Body of pancreas (tissue), 4 donors: Measurements from ENCODE around the gene ZNF391. TPM values are rescaled to one million over a fixed set of nuclear protein-coding genes. Genes with fewer than 3 reads are reported as not detected.
"Not testable (repeated sequence)": the region's sequence is repeated elsewhere in the genome, so short reads cannot be mapped to it uniquely, and the experiment has no call there.

Experiments
- ATAC-seq: fragments of 150-250 bp; one replicate; pipeline ENCODE4 v1.9.1; 2016
- DNase-seq, 4 donors: peaks; one replicate each; pipeline ENCODE4 v3.0.0-alpha.2; 2019
- H3K27ac ChIP-seq, 4 donors: fragments of 200-600 bp; sonication (generic); 1 replicate in 3 of 4; 2 replicates in 1 of 4; pipeline versions ENCODE4 v1.5.1 to v1.6.1; 2016 to 2019; ENCODE audit warnings: mild to moderate bottlenecking in 1 of 4, mixed read lengths in 1 of 4, moderate library complexity in 1 of 4
- H3K27me3 ChIP-seq, 2 donors: fragments of 200-600 bp; sonication (generic); one replicate each; pipeline ENCODE4 v1.6.0; 2016; ENCODE audit warnings: mild to moderate bottlenecking in 1 of 2
- H3K36me3 ChIP-seq, 2 donors: fragments of 200-600 bp; sonication (generic); replicated peaks in 1 of 2; 2 replicates each; pipeline ENCODE4 v1.5.1; 2016; ENCODE audit warnings: low read depth in 2 of 2; ENCODE audit not compliant: insufficient read depth in 1 of 2
- H3K4me1 ChIP-seq: fragments of 200-600 bp; sonication (generic); one replicate; pipeline ENCODE4 v1.6.0; 2016
- H3K4me3 ChIP-seq, 2 donors: fragments of 200-600 bp; sonication (generic); 1 replicate in 1 of 2; 2 replicates in 1 of 2; pipeline ENCODE4 v1.5.1; 2016 to 2019
- H3K9me3 ChIP-seq, 3 donors: fragments of 200-600 bp; sonication (generic); 1 replicate in 2 of 3; 2 replicates in 1 of 3; pipeline ENCODE4 v1.5.1; 2016
- POLR2A ChIP-seq, 3 donors: fragments of 450-650 bp; IDR thresholded peaks; one replicate each; pipeline ENCODE4 v1.6.1; 2016; ENCODE audit warnings: antibody characterized with exemption in 3 of 3, mild to moderate bottlenecking in 2 of 3
- WGBS, 2 donors: methylation state at CpG; one replicate each; pipeline ENCODE4 v1.1.5; 2017; 5-methylcytosine and 5-hydroxymethylcytosine counted together
- intact Hi-C: fragments of 100-400 bp; cut with DNase I; formaldehyde crosslinking; loops from one replicate; pipeline ENCODE4 v1.15.1; 2023
- total RNA-seq, 2 donors: library from RNA; depleted of rRNA; stranded (reverse); fragments of >200 nt; gene quantifications; one replicate each; pipeline ENCODE4 v1.1.0, GENCODE V29; 2016
- TF ChIP-seq, protein P1 (sequence below), 7 experiments: fragments of 450-650 bp in 4 of 7; fragments of 200-600 bp in 3 of 7; sonication (generic) in 3 of 7; IDR thresholded peaks; one replicate each; pipeline ENCODE4 v1.5.1; 2016 to 2019; ENCODE audit warnings: antibody characterized with exemption in 7 of 7

Gene ZNF391
- total RNA-seq, 2 donors from 2014 or later: 0.33 to 3.1 TPM

DNA sequence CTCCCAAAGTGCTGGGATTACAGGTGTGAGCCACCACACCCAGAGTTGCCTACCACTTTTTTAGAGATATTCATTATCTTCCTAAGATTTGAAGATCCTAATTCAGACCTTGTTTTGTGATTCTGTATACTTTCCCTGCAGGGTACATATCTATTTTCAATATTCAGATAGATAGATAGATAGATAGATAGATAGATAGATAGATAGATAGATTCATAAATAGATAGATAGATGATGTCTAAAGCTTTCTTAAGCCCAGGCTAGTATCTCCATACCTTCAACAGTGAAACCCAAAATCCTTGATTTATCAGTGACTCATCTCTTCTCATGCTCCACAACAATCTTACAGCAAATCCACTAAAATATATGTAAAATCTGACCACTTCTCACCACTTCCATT is 30.8 kb downstream of the ZNF391 start:
- no peak for DNase-seq
- Histone ChIP-seq H3K27me3 (no peaks in the 10 kb centered on the region), H3K9me3 (no peaks in the 10 kb centered on the region), H3K4me1 (no peaks in the 10 kb centered on the region), H3K36me3 (no peaks in the 10 kb centered on the region), H3K27ac (no peak overlapping the region), H3K4me3 (no peak overlapping the region)
- no peak for ATAC-seq
- no peak for TF ChIP-seq POLR2A (IDR thresholded peaks at IDR 0.05)
- TF ChIP-seq, protein P1, sequence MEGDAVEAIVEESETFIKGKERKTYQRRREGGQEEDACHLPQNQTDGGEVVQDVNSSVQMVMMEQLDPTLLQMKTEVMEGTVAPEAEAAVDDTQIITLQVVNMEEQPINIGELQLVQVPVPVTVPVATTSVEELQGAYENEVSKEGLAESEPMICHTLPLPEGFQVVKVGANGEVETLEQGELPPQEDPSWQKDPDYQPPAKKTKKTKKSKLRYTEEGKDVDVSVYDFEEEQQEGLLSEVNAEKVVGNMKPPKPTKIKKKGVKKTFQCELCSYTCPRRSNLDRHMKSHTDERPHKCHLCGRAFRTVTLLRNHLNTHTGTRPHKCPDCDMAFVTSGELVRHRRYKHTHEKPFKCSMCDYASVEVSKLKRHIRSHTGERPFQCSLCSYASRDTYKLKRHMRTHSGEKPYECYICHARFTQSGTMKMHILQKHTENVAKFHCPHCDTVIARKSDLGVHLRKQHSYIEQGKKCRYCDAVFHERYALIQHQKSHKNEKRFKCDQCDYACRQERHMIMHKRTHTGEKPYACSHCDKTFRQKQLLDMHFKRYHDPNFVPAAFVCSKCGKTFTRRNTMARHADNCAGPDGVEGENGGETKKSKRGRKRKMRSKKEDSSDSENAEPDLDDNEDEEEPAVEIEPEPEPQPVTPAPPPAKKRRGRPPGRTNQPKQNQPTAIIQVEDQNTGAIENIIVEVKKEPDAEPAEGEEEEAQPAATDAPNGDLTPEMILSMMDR (IDR thresholded peaks at IDR 0.05): no peak
- intact Hi-C loops: no loop called here

DNA sequence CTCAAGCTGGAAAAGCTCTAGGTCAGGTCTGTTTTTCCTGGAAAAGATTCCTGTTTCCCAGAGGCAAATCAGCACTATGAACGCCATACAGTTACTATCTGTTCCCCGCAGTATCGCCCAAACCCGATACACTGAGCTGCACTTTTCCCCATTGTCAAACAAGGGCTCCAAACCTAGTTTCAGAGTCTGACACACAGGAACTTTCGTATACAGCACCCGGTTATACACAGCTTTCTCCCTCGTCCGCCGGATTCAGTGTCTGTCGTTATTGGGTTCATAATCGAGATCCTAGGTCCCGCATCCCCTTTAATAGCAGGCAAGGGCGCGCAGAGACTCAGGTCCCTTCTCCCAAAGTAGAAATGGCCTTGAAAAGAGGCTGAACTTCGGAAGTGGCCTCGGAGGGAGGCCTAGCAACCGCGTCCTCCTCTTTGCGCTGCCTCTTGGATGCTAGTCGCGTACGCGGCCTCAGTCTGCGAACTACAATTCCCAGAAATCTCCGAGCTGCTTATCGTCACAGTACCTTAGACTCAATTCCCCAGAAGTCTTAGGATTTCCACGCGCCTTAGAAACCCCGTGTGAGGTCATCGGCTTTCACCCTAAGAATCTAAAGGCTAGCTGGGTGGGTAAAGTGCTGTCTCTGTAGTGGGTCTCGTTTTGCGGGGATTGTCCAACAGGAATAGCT is 34.2 kb downstream of the ZNF391 start:
- Histone ChIP-seq H3K27ac (no peak overlapping the region), H3K4me3 (no peak overlapping the region), H3K27me3 (no peaks in the 10 kb centered on the region), H3K36me3 (no peaks in the 10 kb centered on the region), H3K4me1 (no peaks in the 10 kb centered on the region), H3K9me3 (no peaks in the 10 kb centered on the region)
- intact Hi-C loops: no loop called here
- no peak for TF ChIP-seq POLR2A (IDR thresholded peaks at IDR 0.05)
- ATAC-seq (no peak), DNase-seq (no peak)
- 49 to 63% methylated on average over 29 to 32 of the region's 32 CpGs for WGBS, 2 donors

DNA sequence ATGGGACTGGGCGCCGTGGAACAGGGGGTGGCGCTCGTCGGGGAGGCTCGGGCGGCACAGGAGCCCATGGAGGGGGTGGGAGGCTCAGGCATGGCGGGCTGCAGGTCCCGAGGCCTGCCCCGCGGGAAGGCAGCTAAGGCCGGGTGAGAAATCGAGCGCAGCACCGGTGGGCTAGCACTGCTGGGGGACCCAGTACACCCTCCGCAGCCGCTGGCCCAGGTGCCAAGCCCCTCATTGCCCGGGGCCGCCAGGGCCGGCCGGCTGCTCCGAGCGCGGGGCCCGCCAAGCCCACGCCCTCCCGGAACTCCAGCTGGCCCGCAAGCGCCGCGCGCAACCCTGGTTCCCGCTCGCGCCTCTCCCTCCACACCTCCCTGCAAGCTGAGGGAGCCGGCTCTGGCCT is 36.3 kb downstream of the ZNF391 start:
- H3K4me3 ChIP-seq, H3K9me3 ChIP-seq, H3K4me1 ChIP-seq, H3K36me3 ChIP-seq, ATAC-seq, intact Hi-C loops, DNase-seq, H3K27ac ChIP-seq, H3K27me3 ChIP-seq: not testable (repeated sequence)
- 50 to 94% methylated on average over 1 to 14 of the region's 36 CpGs for WGBS, 2 donors

DNA sequence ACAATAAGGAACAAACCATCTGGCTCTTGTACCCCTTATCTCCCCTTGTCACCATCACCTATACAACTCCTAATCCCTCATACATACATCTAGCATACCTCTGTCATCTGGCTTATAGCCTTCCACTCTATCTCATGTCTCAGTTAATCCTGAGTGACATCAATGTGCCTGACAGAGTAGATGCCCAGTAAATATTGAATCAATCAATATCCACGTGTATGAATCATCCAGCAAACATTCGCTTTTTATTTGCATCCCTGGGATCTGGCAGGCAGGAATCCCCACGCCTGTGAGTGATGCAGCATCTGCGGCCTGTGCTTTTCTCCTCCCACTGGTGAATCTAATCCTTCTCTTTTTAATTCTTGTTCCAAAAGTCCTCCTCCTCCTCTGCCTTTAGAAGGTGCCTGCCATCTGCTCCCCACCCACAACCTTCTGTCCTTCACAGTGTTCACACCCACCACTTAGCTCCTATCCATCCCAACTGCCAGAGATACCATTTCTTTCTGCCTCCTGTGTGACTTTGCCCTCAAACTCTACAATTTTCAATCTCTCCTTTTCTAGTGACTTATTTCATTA is 37.6 kb downstream of the ZNF391 start:
- WGBS, 2 donors: 40 to 49% methylated on average over 4 of the region's 4 CpGs
- DNase-seq (no peak), ATAC-seq (no peak)
- Histone ChIP-seq H3K27me3 (no peaks in the 10 kb centered on the region), H3K9me3 (no peaks in the 10 kb centered on the region), H3K4me3 (no peak overlapping the region), H3K36me3 (no peaks in the 10 kb centered on the region), H3K4me1 (no peaks in the 10 kb centered on the region), H3K27ac (no peak overlapping the region)
- intact Hi-C loops: no loop called here
- TF ChIP-seq, protein P1 (IDR thresholded peaks at IDR 0.05): no peak
- no peak for TF ChIP-seq POLR2A (IDR thresholded peaks at IDR 0.05)

DNA sequence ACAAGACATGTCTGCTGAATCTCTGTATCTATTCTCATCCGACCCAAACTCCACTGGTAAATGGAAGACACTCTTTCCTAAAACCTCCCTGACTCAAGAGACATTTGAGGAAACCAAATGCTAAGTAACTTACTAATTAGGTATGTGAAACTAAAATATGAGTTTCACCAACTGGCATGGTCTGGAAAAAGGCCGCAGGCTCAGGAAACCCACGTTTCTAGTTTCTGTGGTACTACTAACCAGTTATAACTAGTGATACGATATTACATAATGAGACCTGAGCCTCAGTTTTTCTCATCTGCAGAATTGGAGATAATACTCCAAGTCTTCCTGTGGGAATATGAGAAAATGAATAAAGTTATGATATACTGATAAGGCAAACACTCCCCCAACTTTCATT is 39.9 kb downstream of the ZNF391 start:
- WGBS, 2 donors: 66 to 68% methylated on average over 4 of the region's 4 CpGs
- ATAC-seq: no peak
- no peaks in the 10 kb centered on the region for H3K9me3 ChIP-seq
- H3K27ac ChIP-seq: no peak overlapping the region
- no peaks in the 10 kb centered on the region for H3K4me1 ChIP-seq
- no peak for TF ChIP-seq POLR2A (IDR thresholded peaks at IDR 0.05)
- TF ChIP-seq, protein P1 (IDR thresholded peaks at IDR 0.05): no peak
- H3K4me3 ChIP-seq: no peak overlapping the region
- intact Hi-C loops: no loop called here
- no peak for DNase-seq
- no peaks in the 10 kb centered on the region for H3K27me3 ChIP-seq
- H3K36me3 ChIP-seq: no peaks in the 10 kb centered on the region

DNA sequence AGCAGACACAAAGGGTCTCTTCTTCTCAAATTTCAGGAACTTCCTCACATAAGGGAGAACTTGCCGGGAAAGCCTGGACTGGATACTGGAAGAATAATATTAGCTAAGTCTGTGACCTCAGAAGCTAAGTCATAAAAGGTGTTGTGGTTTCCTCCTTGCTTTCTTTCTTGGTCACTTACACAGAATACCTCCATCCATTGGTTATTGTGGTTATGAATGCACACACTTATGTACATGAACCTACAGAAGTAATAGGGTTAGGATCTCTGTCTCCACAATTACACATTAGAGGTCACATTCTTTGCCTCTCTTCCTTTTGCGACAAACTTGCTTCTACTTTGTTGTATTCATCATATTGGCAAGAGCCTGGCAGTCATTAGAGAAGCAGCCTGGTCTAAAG is 40.4 kb downstream of the ZNF391 start:
- Histone ChIP-seq H3K27me3 (no peaks in the 10 kb centered on the region), H3K4me1 (no peaks in the 10 kb centered on the region), H3K9me3 (no peaks in the 10 kb centered on the region), H3K4me3 (no peak overlapping the region), H3K36me3 (no peaks in the 10 kb centered on the region), H3K27ac (no peak overlapping the region)
- intact Hi-C loops: no loop called here
- TF ChIP-seq, protein P1 (IDR thresholded peaks at IDR 0.05): no peak
- no peak for TF ChIP-seq POLR2A (IDR thresholded peaks at IDR 0.05)
- ATAC-seq (no peak), DNase-seq (no peak)
- WGBS, 2 donors: 74 to 82% methylated on average over 2 of the region's 2 CpGs
